Psoas muscle (tissue), 8 donors: Measurements from ENCODE around the gene KRTAP21-2. TPM values are rescaled to one million over a fixed set of nuclear protein-coding genes. Genes with fewer than 3 reads are reported as not detected.

Experiments
- ATAC-seq, 4 donors: fragments of 200-7000 bp; cut with Tn5 transposase; one replicate each; pipeline ENCODE4 v1.9.1; 2020; ENCODE audit warnings: moderate library complexity in 3 of 4, mild to moderate bottlenecking in 2 of 4
- DNase-seq, 2 donors: peaks; one replicate each; pipeline ENCODE4 v3.0.0-alpha.2; 2020
- H3K27ac ChIP-seq: fragments of 200-600 bp; one replicate; pipeline ENCODE4 v1.8.0; 2022
- H3K27me3 ChIP-seq, 3 donors: fragments of 200-600 bp in 1 of 3; one replicate each; pipeline versions ENCODE4 v1.6.1 to v1.8.0; 2013 to 2022; ENCODE audit warnings: low read length in 2 of 3, mild to moderate bottlenecking in 2 of 3, moderate library complexity in 1 of 3; ENCODE audit not compliant: insufficient read depth in 3 of 3
- H3K36me3 ChIP-seq, 2 donors: fragments of 200-600 bp in 1 of 2; one replicate each; pipeline versions ENCODE4 v1.6.1 to v1.8.0; 2013 to 2022; ENCODE audit warnings: low read depth in 1 of 2, mild to moderate bottlenecking in 1 of 2, moderate library complexity in 1 of 2; ENCODE audit not compliant: insufficient read depth in 1 of 2
- H3K4me1 ChIP-seq: fragments of 200-600 bp; one replicate; pipeline ENCODE4 v1.8.0; 2022
- H3K4me3 ChIP-seq: fragments of 200-600 bp; one replicate; pipeline ENCODE4 v1.8.0; 2022; ENCODE audit warnings: mild to moderate bottlenecking
- H3K9me3 ChIP-seq: fragments of 200-600 bp; one replicate; pipeline ENCODE4 v1.8.0; 2022
- WGBS, 3 donors: extraction: QIAGEN DNeasy Blood & Tissue Kit; methylation state at CpG; one replicate each; pipeline versions ENCODE4 v1.1.6 to v1.1.7; 2013; 5-methylcytosine and 5-hydroxymethylcytosine counted together
- intact Hi-C, 2 donors: fragments of 100-400 bp; cut with DNase I; formaldehyde crosslinking; loops; one replicate each; pipeline versions ENCODE4 v1.11.0 to v1.14.2; 2022
- long read RNA-seq, 2 donors: library from polyadenylated mRNA; unstranded; transcript quantifications; one replicate each; pipeline ENCODE4 v2.0.0, GENCODE V29; 2021
- polyA plus RNA-seq, 3 donors: library from polyadenylated mRNA; stranded (reverse); fragments of 200-250 nt; gene quantifications; one replicate each; pipeline ENCODE4 v1.2.3, GENCODE V29; 2013
- total RNA-seq, 4 donors: library from RNA; stranded (reverse); fragmentation: NEBNext Ultra II Directional in 2 of 4; extraction: Animal tissue kit (Norgen Biotek cat#: 25700) in 2 of 4; gene quantifications; one replicate each; pipeline versions ENCODE4 v1.2.1 to v1.2.4, GENCODE V29; 2021 to 2023
- TF ChIP-seq, protein P1 (sequence below): fragments of 200-600 bp; IDR thresholded peaks from one replicate; pipeline ENCODE4 v1.8.0; 2022; ENCODE audit warnings: antibody characterized with exemption
- donor health status: healthy with polysubstance abuse.
- donor health status: DM: no; HTN: no; CAD: no; lungs with moderate emphysema.
- donor health status: Bipolar disorder and iron deficiency.
- donor health status: healthy.
- donor health status: DM: yes; HTN: yes; CAD: no.
- donor health status: DM: no; HTN: no; CAD: no.
- donor health status: DM: no; HTN: no; CAD: no.
- donor health status: DM: yes; HTN: yes; CAD: no.

KRTAP21-2 gene
- not detected for total RNA-seq
- polyA plus RNA-seq = not detected
- long read RNA-seq, donor 1 = 0 reads
- long read RNA-seq, donor 2 = 0 reads

- H3K4me1 ChIP-seq = no peaks in the 10 kb centered on the region
- H3K4me3 ChIP-seq = no peak within 1 kb of the TSS
- H3K27me3 ChIP-seq = no peaks in the 10 kb centered on the region
- DNase-seq = no peak
- ATAC-seq = no peak
- TF ChIP-seq, protein P1, sequence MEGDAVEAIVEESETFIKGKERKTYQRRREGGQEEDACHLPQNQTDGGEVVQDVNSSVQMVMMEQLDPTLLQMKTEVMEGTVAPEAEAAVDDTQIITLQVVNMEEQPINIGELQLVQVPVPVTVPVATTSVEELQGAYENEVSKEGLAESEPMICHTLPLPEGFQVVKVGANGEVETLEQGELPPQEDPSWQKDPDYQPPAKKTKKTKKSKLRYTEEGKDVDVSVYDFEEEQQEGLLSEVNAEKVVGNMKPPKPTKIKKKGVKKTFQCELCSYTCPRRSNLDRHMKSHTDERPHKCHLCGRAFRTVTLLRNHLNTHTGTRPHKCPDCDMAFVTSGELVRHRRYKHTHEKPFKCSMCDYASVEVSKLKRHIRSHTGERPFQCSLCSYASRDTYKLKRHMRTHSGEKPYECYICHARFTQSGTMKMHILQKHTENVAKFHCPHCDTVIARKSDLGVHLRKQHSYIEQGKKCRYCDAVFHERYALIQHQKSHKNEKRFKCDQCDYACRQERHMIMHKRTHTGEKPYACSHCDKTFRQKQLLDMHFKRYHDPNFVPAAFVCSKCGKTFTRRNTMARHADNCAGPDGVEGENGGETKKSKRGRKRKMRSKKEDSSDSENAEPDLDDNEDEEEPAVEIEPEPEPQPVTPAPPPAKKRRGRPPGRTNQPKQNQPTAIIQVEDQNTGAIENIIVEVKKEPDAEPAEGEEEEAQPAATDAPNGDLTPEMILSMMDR = no peak
- H3K36me3 ChIP-seq = no peaks in the 10 kb centered on the region
- intact Hi-C loops = no loop called here
- no peak within 1 kb of the TSS for H3K27ac ChIP-seq
- no peaks in the 10 kb centered on the region for H3K9me3 ChIP-seq
These were observed at the start of gene KRTAP21-2 for GRCh38 chr21:30747159-30747558. TSS of gene KRTAP21-2 (minus strand) at chr21:30747259. CDS start at chr21:30747202, 57 bp downstream.

DNA sequence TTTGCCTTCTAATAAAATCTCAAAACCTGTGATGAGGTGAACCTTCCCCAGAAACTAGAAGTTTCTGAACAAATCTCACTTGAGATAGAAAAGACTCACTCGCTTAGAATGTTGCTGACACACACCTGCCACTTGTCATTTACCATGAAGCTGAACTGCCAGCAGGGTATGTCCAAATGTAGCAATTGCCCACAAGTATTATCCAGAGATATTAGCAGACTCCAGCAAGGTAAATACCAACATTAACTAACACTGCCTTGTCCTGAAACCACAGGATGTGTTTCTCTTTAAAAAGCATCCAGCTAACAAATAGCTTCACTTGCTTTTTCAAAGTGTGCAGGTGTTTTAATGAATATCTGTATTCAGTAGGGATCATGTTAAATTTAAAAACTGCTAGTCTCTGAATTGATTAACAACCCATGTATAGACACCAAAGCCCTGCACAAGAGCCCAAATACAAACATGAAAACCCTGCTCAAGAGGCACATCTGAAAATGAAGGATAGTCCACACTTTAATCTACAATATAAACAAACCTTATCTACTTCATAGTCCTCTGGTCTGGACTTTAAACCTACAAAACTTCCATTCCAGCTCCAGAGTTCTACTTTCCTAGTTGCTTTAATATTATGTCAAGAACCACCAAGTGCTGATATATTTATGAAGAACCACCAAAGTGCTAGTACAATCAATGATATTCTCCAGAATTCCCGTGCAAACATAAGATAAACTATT, 46.7 kb upstream of the KRTAP21-2 start:
- Histone ChIP-seq H3K36me3 (no peaks in the 10 kb centered on the region), H3K27me3 (no peaks in the 10 kb centered on the region), H3K4me1 (no peaks in the 10 kb centered on the region), H3K27ac (no peak overlapping the region), H3K4me3 (no peak overlapping the region), H3K9me3 (no peaks in the 10 kb centered on the region)
- intact Hi-C loops = no loop called here
- TF ChIP-seq, protein P1 = no peak
- DNase-seq (no peak), ATAC-seq (no peak)
- 56 to 60% (median 57%) methylated on average over 2 of the region's 2 CpGs for WGBS, 3 donors

GRCh38 chr21:30779249-30779648, 32.2 kb upstream of the KRTAP21-2 start:
- intact Hi-C loops = no loop called here
- Histone ChIP-seq H3K9me3 (no peaks in the 10 kb centered on the region), H3K27me3 (no peaks in the 10 kb centered on the region), H3K36me3 (no peaks in the 10 kb centered on the region), H3K4me1 (no peaks in the 10 kb centered on the region), H3K27ac (no peak overlapping the region), H3K4me3 (no peak overlapping the region)
- 90 to 95% (median 93%) methylated on average over 1 of the region's 1 CpG for whole genome bisulfite sequencing, 3 donors
- DNase-seq (no peak), ATAC-seq (no peak)
- TF ChIP-seq, protein P1 = no peak

DNA sequence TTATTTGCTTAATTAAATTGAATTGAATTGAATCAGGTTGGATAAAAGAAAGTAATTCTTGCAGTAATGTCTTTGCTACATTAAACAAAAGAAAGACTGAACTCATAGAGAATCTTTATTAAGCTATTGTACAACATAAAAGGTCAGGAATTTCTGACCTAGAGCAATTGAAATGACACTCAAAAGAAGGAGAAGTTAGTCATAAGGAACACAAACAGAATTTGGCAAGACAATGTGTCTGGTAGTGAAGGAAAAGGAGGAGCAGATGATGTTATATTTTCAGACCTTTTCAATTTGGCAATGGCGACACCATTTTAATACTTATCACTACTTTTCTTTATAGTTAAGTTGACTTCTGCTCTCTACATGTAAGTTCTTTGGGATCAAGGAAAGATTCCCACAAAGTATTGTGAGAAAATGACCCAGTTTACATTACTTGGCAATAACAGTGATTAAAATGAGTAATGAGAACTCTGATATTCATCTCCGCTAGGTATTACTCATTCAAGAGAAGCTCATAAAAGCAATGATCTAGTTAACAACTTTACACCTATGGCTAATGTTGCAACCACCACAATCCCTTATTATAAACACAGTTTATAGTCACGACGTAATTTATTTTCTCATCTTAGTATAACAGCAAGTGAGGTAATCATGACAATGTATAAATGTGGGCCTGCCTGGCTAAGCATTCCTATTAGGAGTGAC, 22.8 kb upstream of the KRTAP21-2 start:
- H3K9me3 ChIP-seq = no peaks in the 10 kb centered on the region
- intact Hi-C loops = no loop called here

More for the DNA sequence above, 22.8 kb upstream of the KRTAP21-2 start:
- ATAC-seq = no peak
- Histone ChIP-seq H3K4me1 (no peaks in the 10 kb centered on the region), H3K27me3 (no peaks in the 10 kb centered on the region), H3K36me3 (no peaks in the 10 kb centered on the region), H3K4me3 (no peak overlapping the region), H3K27ac (no peak overlapping the region)
- no peak for DNase-seq
- 94 to 98% (median 95%) methylated on average over 4 of the region's 4 CpGs for WGBS, 3 donors
- TF ChIP-seq, protein P1 = no peak
